ENCODE data around the gene TRIM25. TPM values are rescaled to one million over a fixed set of nuclear protein-coding genes. Genes with fewer than 3 reads are reported as not detected.
A peak's percentile ranks its signal among the peaks of the same experiment; 100 is the strongest.

The TRIM25 gene
- total RNA-seq, 1 donor from 2014 or later = 105 TPM

GRCh38 chr17:56902348-56902747 is 11.5 kb downstream of the TRIM25 start:
- peak; percentile 25 for DNase-seq (ENCODE audit: low read depth)
- FAIRE-seq = no peak
- H3K36me3 ChIP-seq (ENCODE audit: insufficient read depth, low read length) = peaks cover 15% of the 10 kb centered on the region
- no peak overlapping the region for H3K9ac ChIP-seq (ENCODE audit: low read length)
- H2AFZ ChIP-seq (ENCODE audit: low read depth, low read length) = no peak overlapping the region
- Mint-ChIP-seq H3K9me3 (ENCODE audit: unreplicated experiment) (no peaks in the 10 kb centered on the region), H3K27me3 (ENCODE audit: low read depth, unreplicated experiment) (no peaks in the 10 kb centered on the region), H3K36me3 (ENCODE audit: low read depth, unreplicated experiment) (peaks cover 55% of the 10 kb centered on the region), H3K4me1 (ENCODE audit: low read depth, unreplicated experiment) (peaks cover 16% of the 10 kb centered on the region), H3K27ac (ENCODE audit: unreplicated experiment) (peak overlapping the region; percentile 60), H3K4me3 (ENCODE audit: unreplicated experiment) (no peak overlapping the region)
- H3K27me3 ChIP-seq (ENCODE audit: insufficient read depth, low read length) = no peaks in the 10 kb centered on the region
- no peak overlapping the region for H3K4me3 ChIP-seq (ENCODE audit: insufficient read depth, low read depth, low read length)
- no peaks in the 10 kb centered on the region for H3K79me2 ChIP-seq (ENCODE audit: insufficient read depth, low read length)
- H4K20me1 ChIP-seq (ENCODE audit: insufficient read depth, low read length) = no peaks in the 10 kb centered on the region
- no peak for TF ChIP-seq EZH2 (IDR thresholded peaks at IDR 0.05; ENCODE audit: insufficient read depth, low read length)
- no peak for TF ChIP-seq CTCF (IDR thresholded peaks at IDR 0.05; ENCODE audit: insufficient read depth, low read depth, low read length)
- peaks cover 7% of the 10 kb centered on the region for H3K4me1 ChIP-seq (ENCODE audit: insufficient read depth, low read length)
- H3K4me2 ChIP-seq (ENCODE audit: low read length) = no peak overlapping the region
- H3K9me3 ChIP-seq (ENCODE audit: insufficient read depth, low read depth, low read length) = no peaks in the 10 kb centered on the region
- H3K27ac ChIP-seq (ENCODE audit: low read depth, low read length) = no peak overlapping the region

GRCh38 chr17:56899403-56899802 is 14.4 kb downstream of the TRIM25 start:
- H3K27ac Mint-ChIP-seq (ENCODE audit: unreplicated experiment) = no peak overlapping the region
- H3K9me3 ChIP-seq (ENCODE audit: insufficient read depth, low read depth, low read length) = no peaks in the 10 kb centered on the region
- H3K27me3 Mint-ChIP-seq (ENCODE audit: low read depth, unreplicated experiment) = no peaks in the 10 kb centered on the region
- H3K9ac ChIP-seq (ENCODE audit: low read length) = no peak overlapping the region
- TF ChIP-seq CTCF (IDR thresholded peaks at IDR 0.05; ENCODE audit: insufficient read depth, low read depth, low read length) (no peak), EZH2 (IDR thresholded peaks at IDR 0.05; ENCODE audit: insufficient read depth, low read length) (no peak)
- H3K4me3 Mint-ChIP-seq (ENCODE audit: unreplicated experiment) = no peak overlapping the region
- H3K4me1 Mint-ChIP-seq (ENCODE audit: low read depth, unreplicated experiment) = peaks cover 21% of the 10 kb centered on the region
- no peak overlapping the region for H2AFZ ChIP-seq (ENCODE audit: low read depth, low read length)
- H3K36me3 Mint-ChIP-seq (ENCODE audit: low read depth, unreplicated experiment) = peaks cover 53% of the 10 kb centered on the region
- no peak overlapping the region for H3K4me2 ChIP-seq (ENCODE audit: low read length)
- H3K27ac ChIP-seq (ENCODE audit: low read depth, low read length) = no peak overlapping the region
- H3K79me2 ChIP-seq (ENCODE audit: insufficient read depth, low read length) = no peaks in the 10 kb centered on the region
- H3K27me3 ChIP-seq (ENCODE audit: insufficient read depth, low read length) = no peaks in the 10 kb centered on the region
- DNase-seq (ENCODE audit: low read depth) (no peak), FAIRE-seq (no peak)
- H3K4me3 ChIP-seq (ENCODE audit: insufficient read depth, low read depth, low read length) = no peak overlapping the region
- no peaks in the 10 kb centered on the region for H4K20me1 ChIP-seq (ENCODE audit: insufficient read depth, low read length)
- H3K36me3 ChIP-seq (ENCODE audit: insufficient read depth, low read length) = peaks cover 14% of the 10 kb centered on the region
- H3K9me3 Mint-ChIP-seq (ENCODE audit: unreplicated experiment) = no peaks in the 10 kb centered on the region
- peaks cover 7% of the 10 kb centered on the region for H3K4me1 ChIP-seq (ENCODE audit: insufficient read depth, low read length)

GRCh38 chr17:56898874-56899273 is 15.0 kb downstream of the TRIM25 start:
- Mint-ChIP-seq H3K27ac (ENCODE audit: unreplicated experiment) (peak overlapping the region; percentile 53), H3K9me3 (ENCODE audit: unreplicated experiment) (no peaks in the 10 kb centered on the region), H3K4me1 (ENCODE audit: low read depth, unreplicated experiment) (peaks cover 21% of the 10 kb centered on the region), H3K27me3 (ENCODE audit: low read depth, unreplicated experiment) (no peaks in the 10 kb centered on the region), H3K4me3 (ENCODE audit: unreplicated experiment) (no peak overlapping the region), H3K36me3 (ENCODE audit: low read depth, unreplicated experiment) (peaks cover 49% of the 10 kb centered on the region)
- Histone ChIP-seq H4K20me1 (ENCODE audit: insufficient read depth, low read length) (no peaks in the 10 kb centered on the region), H3K36me3 (ENCODE audit: insufficient read depth, low read length) (peaks cover 9% of the 10 kb centered on the region), H3K9me3 (ENCODE audit: insufficient read depth, low read depth, low read length) (no peaks in the 10 kb centered on the region), H3K4me3 (ENCODE audit: insufficient read depth, low read depth, low read length) (no peak overlapping the region), H3K79me2 (ENCODE audit: insufficient read depth, low read length) (no peaks in the 10 kb centered on the region), H3K27ac (ENCODE audit: low read depth, low read length) (no peak overlapping the region), H2AFZ (ENCODE audit: low read depth, low read length) (no peak overlapping the region), H3K4me2 (ENCODE audit: low read length) (no peak overlapping the region), H3K4me1 (ENCODE audit: insufficient read depth, low read length) (peaks cover 7% of the 10 kb centered on the region), H3K27me3 (ENCODE audit: insufficient read depth, low read length) (no peaks in the 10 kb centered on the region), H3K9ac (ENCODE audit: low read length) (no peak overlapping the region)
- no peak for DNase-seq (ENCODE audit: low read depth)
- TF ChIP-seq EZH2 (IDR thresholded peaks at IDR 0.05; ENCODE audit: insufficient read depth, low read length) = no peak
- no peak for TF ChIP-seq CTCF (IDR thresholded peaks at IDR 0.05; ENCODE audit: insufficient read depth, low read depth, low read length)
- FAIRE-seq = no peak

Data from astrocyte (in vitro differentiated cells and primary cell).